ENCODE measurements around the gene CASP2.

- TF ChIP-seq, protein P1, sequence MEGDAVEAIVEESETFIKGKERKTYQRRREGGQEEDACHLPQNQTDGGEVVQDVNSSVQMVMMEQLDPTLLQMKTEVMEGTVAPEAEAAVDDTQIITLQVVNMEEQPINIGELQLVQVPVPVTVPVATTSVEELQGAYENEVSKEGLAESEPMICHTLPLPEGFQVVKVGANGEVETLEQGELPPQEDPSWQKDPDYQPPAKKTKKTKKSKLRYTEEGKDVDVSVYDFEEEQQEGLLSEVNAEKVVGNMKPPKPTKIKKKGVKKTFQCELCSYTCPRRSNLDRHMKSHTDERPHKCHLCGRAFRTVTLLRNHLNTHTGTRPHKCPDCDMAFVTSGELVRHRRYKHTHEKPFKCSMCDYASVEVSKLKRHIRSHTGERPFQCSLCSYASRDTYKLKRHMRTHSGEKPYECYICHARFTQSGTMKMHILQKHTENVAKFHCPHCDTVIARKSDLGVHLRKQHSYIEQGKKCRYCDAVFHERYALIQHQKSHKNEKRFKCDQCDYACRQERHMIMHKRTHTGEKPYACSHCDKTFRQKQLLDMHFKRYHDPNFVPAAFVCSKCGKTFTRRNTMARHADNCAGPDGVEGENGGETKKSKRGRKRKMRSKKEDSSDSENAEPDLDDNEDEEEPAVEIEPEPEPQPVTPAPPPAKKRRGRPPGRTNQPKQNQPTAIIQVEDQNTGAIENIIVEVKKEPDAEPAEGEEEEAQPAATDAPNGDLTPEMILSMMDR (conservative IDR thresholded peaks at IDR 0.05): no peak
- no peak for TF ChIP-seq EZH2 (IDR thresholded peaks at IDR 0.05; ENCODE audit: low read depth)
These were observed 39.3 kb upstream of the CASP2 start for GRCh38 chr7:143248761-143249354.
